ENCODE data around the gene SENP8.

Gene SENP8

GRCh38 chr15:72116731-72117485, 1.3 kb upstream of the SENP8 start:
- DNase-seq: peak; percentile 29

- DNase-seq: peak; percentile 88
These were observed 652 bp upstream of the SENP8 start for GRCh38 chr15:72117486-72118016.

GRCh38 chr15:72124218-72124617, 6.0 kb downstream of the SENP8 start:
- no peak for DNase-seq

GRCh38 chr15:72127724-72128322, 9.6 kb downstream of the SENP8 start:
- no peak for DNase-seq

- no peak for DNase-seq
These were observed 10.2 kb downstream of the SENP8 start for GRCh38 chr15:72128359-72128758.

- no peak for DNase-seq
These were observed 12.1 kb downstream of the SENP8 start for GRCh38 chr15:72130272-72130671.

- DNase-seq: no peak
These were observed 13.7 kb downstream of the SENP8 start for GRCh38 chr15:72131922-72132321.

- DNase-seq: no peak
These were observed 15.0 kb downstream of the SENP8 start for GRCh38 chr15:72133211-72133610.

- DNase-seq: no peak
These were observed 17.5 kb downstream of the SENP8 start for GRCh38 chr15:72135719-72136118.

- no peak for DNase-seq
These were observed 18.2 kb downstream of the SENP8 start for GRCh38 chr15:72136170-72137051.

- no peak for DNase-seq
These were observed 21.5 kb downstream of the SENP8 start for GRCh38 chr15:72139667-72140066.

GRCh38 chr15:72140088-72140487, 21.9 kb downstream of the SENP8 start:
- DNase-seq: no peak

GRCh38 chr15:72141171-72142084, 23.2 kb downstream of the SENP8 start:
- no peak for DNase-seq

GRCh38 chr15:72146221-72146620, 28.0 kb downstream of the SENP8 start:
- no peak for DNase-seq

GRCh38 chr15:72146934-72147333, 28.7 kb downstream of the SENP8 start:
- DNase-seq: no peak

- no peak for DNase-seq
These were observed 29.2 kb downstream of the SENP8 start for GRCh38 chr15:72147418-72147817.

GRCh38 chr15:72153269-72154000, 35.2 kb downstream of the SENP8 start:
- DNase-seq: no peak

- DNase-seq: no peak
These were observed 36.1 kb downstream of the SENP8 start for GRCh38 chr15:72154316-72154715.

GRCh38 chr15:72155003-72155621, 36.9 kb downstream of the SENP8 start:
- DNase-seq: peak; percentile 42

GRCh38 chr15:72155635-72156616, 37.7 kb downstream of the SENP8 start:
- DNase-seq: peak; percentile 83

All from EL (cell line).